ENCODE measurements around the gene TMEM117. TPM values are rescaled to one million over a fixed set of nuclear protein-coding genes. Genes with fewer than 3 reads are reported as not detected.

The TMEM117 gene
- total RNA-seq, 1 donor from 2014 or later, result 13.1 TPM

- FAIRE-seq (no peak), DNase-seq (ENCODE audit: low read depth) (no peak)
- H3K4me2 ChIP-seq (ENCODE audit: low read length), result no peak overlapping the region
- H3K27ac ChIP-seq (ENCODE audit: low read depth, low read length), result no peak overlapping the region
- Mint-ChIP-seq H3K36me3 (ENCODE audit: low read depth, unreplicated experiment) (no peaks in the 10 kb centered on the region), H3K27ac (ENCODE audit: unreplicated experiment) (no peak overlapping the region), H3K4me1 (ENCODE audit: low read depth, unreplicated experiment) (no peaks in the 10 kb centered on the region), H3K9me3 (ENCODE audit: unreplicated experiment) (no peaks in the 10 kb centered on the region), H3K27me3 (ENCODE audit: low read depth, unreplicated experiment) (no peaks in the 10 kb centered on the region), H3K4me3 (ENCODE audit: unreplicated experiment) (no peak overlapping the region)
- no peaks in the 10 kb centered on the region for H3K79me2 ChIP-seq (ENCODE audit: insufficient read depth, low read length)
- TF ChIP-seq CTCF (IDR thresholded peaks at IDR 0.05; ENCODE audit: insufficient read depth, low read depth, low read length) (no peak), EZH2 (IDR thresholded peaks at IDR 0.05; ENCODE audit: insufficient read depth, low read length) (no peak)
- no peak overlapping the region for H2AFZ ChIP-seq (ENCODE audit: low read depth, low read length)
- H3K4me1 ChIP-seq (ENCODE audit: insufficient read depth, low read length), result no peaks in the 10 kb centered on the region
- no peaks in the 10 kb centered on the region for H3K27me3 ChIP-seq (ENCODE audit: insufficient read depth, low read length)
- H4K20me1 ChIP-seq (ENCODE audit: insufficient read depth, low read length), result no peaks in the 10 kb centered on the region
- H3K9me3 ChIP-seq (ENCODE audit: insufficient read depth, low read depth, low read length), result no peaks in the 10 kb centered on the region
- H3K4me3 ChIP-seq (ENCODE audit: insufficient read depth, low read depth, low read length), result no peak overlapping the region
- H3K36me3 ChIP-seq (ENCODE audit: insufficient read depth, low read length), result no peaks in the 10 kb centered on the region
- no peak overlapping the region for H3K9ac ChIP-seq (ENCODE audit: low read length)
Measured at GRCh38 chr12:44379831-44380230, 544.0 kb downstream of the TMEM117 start.

- H3K27me3 Mint-ChIP-seq (ENCODE audit: low read depth, unreplicated experiment), result no peaks in the 10 kb centered on the region
- Histone ChIP-seq H4K20me1 (ENCODE audit: insufficient read depth, low read length) (no peaks in the 10 kb centered on the region), H3K4me3 (ENCODE audit: insufficient read depth, low read depth, low read length) (no peak overlapping the region), H3K9me3 (ENCODE audit: insufficient read depth, low read depth, low read length) (no peaks in the 10 kb centered on the region), H3K27me3 (ENCODE audit: insufficient read depth, low read length) (no peaks in the 10 kb centered on the region), H3K4me1 (ENCODE audit: insufficient read depth, low read length) (no peaks in the 10 kb centered on the region), H3K36me3 (ENCODE audit: insufficient read depth, low read length) (no peaks in the 10 kb centered on the region), H3K27ac (ENCODE audit: low read depth, low read length) (no peak overlapping the region), H2AFZ (ENCODE audit: low read depth, low read length) (no peak overlapping the region), H3K79me2 (ENCODE audit: insufficient read depth, low read length) (no peaks in the 10 kb centered on the region), H3K4me2 (ENCODE audit: low read length) (no peak overlapping the region), H3K9ac (ENCODE audit: low read length) (no peak overlapping the region)
- H3K9me3 Mint-ChIP-seq (ENCODE audit: unreplicated experiment), result no peaks in the 10 kb centered on the region
- FAIRE-seq (no peak), DNase-seq (ENCODE audit: low read depth) (no peak)
- no peaks in the 10 kb centered on the region for H3K4me1 Mint-ChIP-seq (ENCODE audit: low read depth, unreplicated experiment)
- H3K4me3 Mint-ChIP-seq (ENCODE audit: unreplicated experiment), result no peak overlapping the region
- H3K27ac Mint-ChIP-seq (ENCODE audit: unreplicated experiment), result no peak overlapping the region
- no peaks in the 10 kb centered on the region for H3K36me3 Mint-ChIP-seq (ENCODE audit: low read depth, unreplicated experiment)
- TF ChIP-seq CTCF (IDR thresholded peaks at IDR 0.05; ENCODE audit: insufficient read depth, low read depth, low read length), result no peak
- TF ChIP-seq EZH2 (IDR thresholded peaks at IDR 0.05; ENCODE audit: insufficient read depth, low read length), result no peak
Measured at GRCh38 chr12:44380861-44381260, 545.0 kb downstream of the TMEM117 start.

GRCh38 chr12:44381341-44381740 is 545.5 kb downstream of the TMEM117 start:
- no peak overlapping the region for H3K27ac Mint-ChIP-seq (ENCODE audit: unreplicated experiment)
- no peaks in the 10 kb centered on the region for H3K79me2 ChIP-seq (ENCODE audit: insufficient read depth, low read length)
- DNase-seq (ENCODE audit: low read depth), result no peak
- H3K4me3 ChIP-seq (ENCODE audit: insufficient read depth, low read depth, low read length), result no peak overlapping the region
- H3K9ac ChIP-seq (ENCODE audit: low read length), result no peak overlapping the region
- H4K20me1 ChIP-seq (ENCODE audit: insufficient read depth, low read length), result no peaks in the 10 kb centered on the region
- H3K4me2 ChIP-seq (ENCODE audit: low read length), result no peak overlapping the region
- no peaks in the 10 kb centered on the region for H3K36me3 ChIP-seq (ENCODE audit: insufficient read depth, low read length)
- H3K4me1 Mint-ChIP-seq (ENCODE audit: low read depth, unreplicated experiment), result no peaks in the 10 kb centered on the region
- no peaks in the 10 kb centered on the region for H3K9me3 Mint-ChIP-seq (ENCODE audit: unreplicated experiment)
- H3K27me3 ChIP-seq (ENCODE audit: insufficient read depth, low read length), result no peaks in the 10 kb centered on the region
- no peak overlapping the region for H3K27ac ChIP-seq (ENCODE audit: low read depth, low read length)
- TF ChIP-seq CTCF (IDR thresholded peaks at IDR 0.05; ENCODE audit: insufficient read depth, low read depth, low read length) (no peak), EZH2 (IDR thresholded peaks at IDR 0.05; ENCODE audit: insufficient read depth, low read length) (no peak)
- H3K27me3 Mint-ChIP-seq (ENCODE audit: low read depth, unreplicated experiment), result no peaks in the 10 kb centered on the region
- FAIRE-seq, result no peak
- H3K36me3 Mint-ChIP-seq (ENCODE audit: low read depth, unreplicated experiment), result no peaks in the 10 kb centered on the region
- H2AFZ ChIP-seq (ENCODE audit: low read depth, low read length), result no peak overlapping the region
- no peak overlapping the region for H3K4me3 Mint-ChIP-seq (ENCODE audit: unreplicated experiment)
- H3K9me3 ChIP-seq (ENCODE audit: insufficient read depth, low read depth, low read length), result no peaks in the 10 kb centered on the region
- H3K4me1 ChIP-seq (ENCODE audit: insufficient read depth, low read length), result no peaks in the 10 kb centered on the region
